Prostate gland (tissue), 1 donor: ENCODE measurements around the gene ASS1.

Experiments
- POLR2A ChIP-seq: fragments of 450-650 bp; IDR thresholded peaks from one replicate; pipeline ENCODE4 v1.6.1; 2016; ENCODE audit warnings: antibody characterized with exemption, mild to moderate bottlenecking
- POLR2AphosphoS5 ChIP-seq: sonication (generic); formaldehyde crosslinking; IDR thresholded peaks from one replicate; pipeline ENCODE4 v1.6.1; 2017; ENCODE audit warnings: antibody characterized with exemption

GRCh38 chr9:130421802-130422276 is 22.9 kb upstream of the ASS1 start:
- TF ChIP-seq POLR2AphosphoS5 = no peak
- TF ChIP-seq POLR2A = no peak
